Gastroesophageal sphincter (tissue), 3 donors: Measurements from ENCODE around the gene ITGBL1.

Experiments used
- EP300 ChIP-seq: sonication (generic); formaldehyde crosslinking; IDR thresholded peaks from one replicate; pipeline ENCODE4 v1.6.1; 2017; ENCODE audit warnings: antibody characterized with exemption, mild to moderate bottlenecking
- POLR2A ChIP-seq, 2 donors: fragments of 450-650 bp; IDR thresholded peaks; one replicate each; pipeline ENCODE4 v1.6.1; 2017; ENCODE audit warnings: antibody characterized with exemption in 2 of 2, mild to moderate bottlenecking in 2 of 2, moderate library complexity in 1 of 2
- TF ChIP-seq, protein P1 (sequence below), 4 experiments: fragments of 200-600 bp in 2 of 4; fragments of 450-650 bp in 2 of 4; sonication (generic) in 1 of 4; IDR thresholded peaks; one replicate each; pipeline ENCODE4 v1.5.1; 2017 to 2019; ENCODE audit warnings: antibody characterized with exemption in 4 of 4, mild to moderate bottlenecking in 2 of 4, moderate library complexity in 2 of 4

DNA sequence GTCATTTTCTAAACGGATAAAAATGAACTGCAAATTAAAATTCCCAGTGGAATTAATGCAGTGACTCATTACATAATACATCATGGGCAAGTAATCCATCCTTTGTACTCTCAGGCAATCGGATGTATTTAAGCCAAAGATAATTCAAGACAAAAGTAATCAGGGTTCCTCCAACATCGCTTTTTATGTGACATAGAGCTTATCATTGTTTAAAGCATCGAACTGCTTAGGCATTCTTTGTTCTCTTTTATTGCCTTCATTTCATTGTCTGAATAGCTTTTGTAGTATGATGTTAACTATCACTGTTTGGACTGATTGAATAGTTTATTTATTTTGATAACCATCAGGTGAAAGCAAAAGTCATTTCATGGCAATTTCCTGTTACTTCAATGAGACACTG is 209.4 kb downstream of the ITGBL1 start:
- TF ChIP-seq, protein P1, sequence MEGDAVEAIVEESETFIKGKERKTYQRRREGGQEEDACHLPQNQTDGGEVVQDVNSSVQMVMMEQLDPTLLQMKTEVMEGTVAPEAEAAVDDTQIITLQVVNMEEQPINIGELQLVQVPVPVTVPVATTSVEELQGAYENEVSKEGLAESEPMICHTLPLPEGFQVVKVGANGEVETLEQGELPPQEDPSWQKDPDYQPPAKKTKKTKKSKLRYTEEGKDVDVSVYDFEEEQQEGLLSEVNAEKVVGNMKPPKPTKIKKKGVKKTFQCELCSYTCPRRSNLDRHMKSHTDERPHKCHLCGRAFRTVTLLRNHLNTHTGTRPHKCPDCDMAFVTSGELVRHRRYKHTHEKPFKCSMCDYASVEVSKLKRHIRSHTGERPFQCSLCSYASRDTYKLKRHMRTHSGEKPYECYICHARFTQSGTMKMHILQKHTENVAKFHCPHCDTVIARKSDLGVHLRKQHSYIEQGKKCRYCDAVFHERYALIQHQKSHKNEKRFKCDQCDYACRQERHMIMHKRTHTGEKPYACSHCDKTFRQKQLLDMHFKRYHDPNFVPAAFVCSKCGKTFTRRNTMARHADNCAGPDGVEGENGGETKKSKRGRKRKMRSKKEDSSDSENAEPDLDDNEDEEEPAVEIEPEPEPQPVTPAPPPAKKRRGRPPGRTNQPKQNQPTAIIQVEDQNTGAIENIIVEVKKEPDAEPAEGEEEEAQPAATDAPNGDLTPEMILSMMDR (IDR thresholded peaks at IDR 0.05), result no peak
- TF ChIP-seq POLR2A (IDR thresholded peaks at IDR 0.05) (no peak), EP300 (no peak)
